ENCODE results near the gene PROB1.

DNA sequence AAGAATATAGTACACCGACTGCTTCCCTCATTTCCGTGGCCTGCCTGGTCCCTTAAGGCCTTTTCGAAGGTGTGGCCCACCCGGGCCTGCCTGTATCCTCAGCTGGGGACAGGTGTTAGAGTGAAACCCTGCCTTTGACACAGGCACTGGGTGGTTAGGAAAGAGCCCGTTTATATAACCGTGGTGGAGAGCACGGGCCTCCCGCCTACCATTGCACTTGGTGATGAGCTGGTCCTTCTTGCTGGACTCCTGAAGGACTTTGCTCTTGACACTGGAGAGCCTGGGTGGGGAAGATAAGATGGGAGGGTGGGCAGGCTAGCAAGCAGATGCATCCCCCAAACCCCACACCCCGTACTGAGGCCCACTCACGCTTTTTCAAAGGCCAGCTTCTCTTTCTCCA is 6.6 kb upstream of the PROB1 start:
- TF ChIP-seq ZNF70 (CRISPR knock-in tag; IDR thresholded peaks at IDR 0.05) (no peak), ISL1 (CRISPR knock-in tag; IDR thresholded peaks at IDR 0.05) (no peak), SNAI2 (CRISPR knock-in tag; IDR thresholded peaks at IDR 0.05) (no peak), RARB (CRISPR knock-in tag; IDR thresholded peaks at IDR 0.05) (no peak), TOX (CRISPR knock-in tag; IDR thresholded peaks at IDR 0.05; ENCODE audit: borderline replicate concordance) (no peak), ARNTL (CRISPR knock-in tag; IDR thresholded peaks at IDR 0.05; ENCODE audit: borderline replicate concordance, low read depth) (no peak), OSR1 (CRISPR knock-in tag; IDR thresholded peaks at IDR 0.05) (no peak), GLIS3 (CRISPR knock-in tag; IDR thresholded peaks at IDR 0.05) (no peak)
- TF ChIP-seq, protein P1, sequence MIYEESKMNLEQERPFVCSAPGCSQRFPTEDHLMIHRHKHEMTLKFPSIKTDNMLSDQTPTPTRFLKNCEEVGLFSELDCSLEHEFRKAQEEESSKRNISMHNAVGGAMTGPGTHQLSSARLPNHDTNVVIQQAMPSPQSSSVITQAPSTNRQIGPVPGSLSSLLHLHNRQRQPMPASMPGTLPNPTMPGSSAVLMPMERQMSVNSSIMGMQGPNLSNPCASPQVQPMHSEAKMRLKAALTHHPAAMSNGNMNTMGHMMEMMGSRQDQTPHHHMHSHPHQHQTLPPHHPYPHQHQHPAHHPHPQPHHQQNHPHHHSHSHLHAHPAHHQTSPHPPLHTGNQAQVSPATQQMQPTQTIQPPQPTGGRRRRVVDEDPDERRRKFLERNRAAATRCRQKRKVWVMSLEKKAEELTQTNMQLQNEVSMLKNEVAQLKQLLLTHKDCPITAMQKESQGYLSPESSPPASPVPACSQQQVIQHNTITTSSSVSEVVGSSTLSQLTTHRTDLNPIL (CRISPR knock-in tag; IDR thresholded peaks at IDR 0.05; ENCODE audit: low read depth): no peak
- TF ChIP-seq, protein P2, sequence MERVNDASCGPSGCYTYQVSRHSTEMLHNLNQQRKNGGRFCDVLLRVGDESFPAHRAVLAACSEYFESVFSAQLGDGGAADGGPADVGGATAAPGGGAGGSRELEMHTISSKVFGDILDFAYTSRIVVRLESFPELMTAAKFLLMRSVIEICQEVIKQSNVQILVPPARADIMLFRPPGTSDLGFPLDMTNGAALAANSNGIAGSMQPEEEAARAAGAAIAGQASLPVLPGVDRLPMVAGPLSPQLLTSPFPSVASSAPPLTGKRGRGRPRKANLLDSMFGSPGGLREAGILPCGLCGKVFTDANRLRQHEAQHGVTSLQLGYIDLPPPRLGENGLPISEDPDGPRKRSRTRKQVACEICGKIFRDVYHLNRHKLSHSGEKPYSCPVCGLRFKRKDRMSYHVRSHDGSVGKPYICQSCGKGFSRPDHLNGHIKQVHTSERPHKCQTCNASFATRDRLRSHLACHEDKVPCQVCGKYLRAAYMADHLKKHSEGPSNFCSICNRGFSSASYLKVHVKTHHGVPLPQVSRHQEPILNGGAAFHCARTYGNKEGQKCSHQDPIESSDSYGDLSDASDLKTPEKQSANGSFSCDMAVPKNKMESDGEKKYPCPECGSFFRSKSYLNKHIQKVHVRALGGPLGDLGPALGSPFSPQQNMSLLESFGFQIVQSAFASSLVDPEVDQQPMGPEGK (CRISPR knock-in tag; IDR thresholded peaks at IDR 0.05; ENCODE audit: borderline replicate concordance): no peak
- TF ChIP-seq, protein P3, sequence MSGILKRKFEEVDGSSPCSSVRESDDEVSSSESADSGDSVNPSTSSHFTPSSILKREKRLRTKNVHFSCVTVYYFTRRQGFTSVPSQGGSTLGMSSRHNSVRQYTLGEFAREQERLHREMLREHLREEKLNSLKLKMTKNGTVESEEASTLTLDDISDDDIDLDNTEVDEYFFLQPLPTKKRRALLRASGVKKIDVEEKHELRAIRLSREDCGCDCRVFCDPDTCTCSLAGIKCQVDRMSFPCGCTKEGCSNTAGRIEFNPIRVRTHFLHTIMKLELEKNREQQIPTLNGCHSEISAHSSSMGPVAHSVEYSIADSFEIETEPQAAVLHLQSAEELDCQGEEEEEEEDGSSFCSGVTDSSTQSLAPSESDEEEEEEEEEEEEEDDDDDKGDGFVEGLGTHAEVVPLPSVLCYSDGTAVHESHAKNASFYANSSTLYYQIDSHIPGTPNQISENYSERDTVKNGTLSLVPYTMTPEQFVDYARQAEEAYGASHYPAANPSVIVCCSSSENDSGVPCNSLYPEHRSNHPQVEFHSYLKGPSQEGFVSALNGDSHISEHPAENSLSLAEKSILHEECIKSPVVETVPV (CRISPR knock-in tag; IDR thresholded peaks at IDR 0.05): no peak

Data from SK-N-SH treated with all-trans-retinoic acid at 6 μM for 48 hours (cell line).